Nephron progenitor cell (in vitro differentiated cells): Measurements from ENCODE around the gene BCKDHA.
"Not testable (repeated sequence)": the region's sequence is repeated elsewhere in the genome, so short reads cannot be mapped to it uniquely, and the experiment has no call there.

Source experiments
- DNase-seq: peaks from one replicate; pipeline ENCODE4 v3.0.0; 2021
- H3K27ac Mint-ChIP-seq: 2 replicates; pipeline ENCODE4 v1.8.0; 2021; ENCODE audit warnings: mild to moderate bottlenecking, moderate library complexity, mixed read lengths
- H3K27me3 Mint-ChIP-seq: 2 replicates; pipeline ENCODE4 v1.8.0; 2021; ENCODE audit warnings: mild to moderate bottlenecking, low read depth, mixed read lengths; ENCODE audit not compliant: poor library complexity
- H3K36me3 Mint-ChIP-seq: 2 replicates; pipeline ENCODE4 v1.8.0; 2021; ENCODE audit warnings: low read depth, mixed read lengths
- H3K4me1 Mint-ChIP-seq: 2 replicates; pipeline ENCODE4 v1.8.0; 2021; ENCODE audit warnings: mixed read lengths
- H3K4me3 Mint-ChIP-seq: 2 replicates; pipeline ENCODE4 v1.8.0; 2021; ENCODE audit warnings: mild to moderate bottlenecking, moderate library complexity, mixed read lengths
- H3K9me3 Mint-ChIP-seq: 2 replicates; pipeline ENCODE4 v1.8.0; 2021; ENCODE audit warnings: mild to moderate bottlenecking, moderate library complexity, mixed read lengths
- TF ChIP-seq, protein P1 (sequence below): fragments of 200-600 bp; sonication (generic); IDR thresholded peaks from 2 replicates; pipeline ENCODE4 v1.5.0; 2021; ENCODE audit warnings: antibody characterized with exemption

Gene BCKDHA

GRCh38 chr19:41457241-41457640, 59.6 kb downstream of the BCKDHA start:
- Mint-ChIP-seq H3K36me3 (no peaks in the 10 kb centered on the region), H3K4me3 (no peak overlapping the region), H3K27me3 (peaks cover 27% of the 10 kb centered on the region), H3K27ac (no peak overlapping the region), H3K4me1 (no peaks in the 10 kb centered on the region), H3K9me3 (peaks cover 41% of the 10 kb centered on the region)
- TF ChIP-seq, protein P1, sequence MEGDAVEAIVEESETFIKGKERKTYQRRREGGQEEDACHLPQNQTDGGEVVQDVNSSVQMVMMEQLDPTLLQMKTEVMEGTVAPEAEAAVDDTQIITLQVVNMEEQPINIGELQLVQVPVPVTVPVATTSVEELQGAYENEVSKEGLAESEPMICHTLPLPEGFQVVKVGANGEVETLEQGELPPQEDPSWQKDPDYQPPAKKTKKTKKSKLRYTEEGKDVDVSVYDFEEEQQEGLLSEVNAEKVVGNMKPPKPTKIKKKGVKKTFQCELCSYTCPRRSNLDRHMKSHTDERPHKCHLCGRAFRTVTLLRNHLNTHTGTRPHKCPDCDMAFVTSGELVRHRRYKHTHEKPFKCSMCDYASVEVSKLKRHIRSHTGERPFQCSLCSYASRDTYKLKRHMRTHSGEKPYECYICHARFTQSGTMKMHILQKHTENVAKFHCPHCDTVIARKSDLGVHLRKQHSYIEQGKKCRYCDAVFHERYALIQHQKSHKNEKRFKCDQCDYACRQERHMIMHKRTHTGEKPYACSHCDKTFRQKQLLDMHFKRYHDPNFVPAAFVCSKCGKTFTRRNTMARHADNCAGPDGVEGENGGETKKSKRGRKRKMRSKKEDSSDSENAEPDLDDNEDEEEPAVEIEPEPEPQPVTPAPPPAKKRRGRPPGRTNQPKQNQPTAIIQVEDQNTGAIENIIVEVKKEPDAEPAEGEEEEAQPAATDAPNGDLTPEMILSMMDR, result no peak
- no peak for DNase-seq

DNA sequence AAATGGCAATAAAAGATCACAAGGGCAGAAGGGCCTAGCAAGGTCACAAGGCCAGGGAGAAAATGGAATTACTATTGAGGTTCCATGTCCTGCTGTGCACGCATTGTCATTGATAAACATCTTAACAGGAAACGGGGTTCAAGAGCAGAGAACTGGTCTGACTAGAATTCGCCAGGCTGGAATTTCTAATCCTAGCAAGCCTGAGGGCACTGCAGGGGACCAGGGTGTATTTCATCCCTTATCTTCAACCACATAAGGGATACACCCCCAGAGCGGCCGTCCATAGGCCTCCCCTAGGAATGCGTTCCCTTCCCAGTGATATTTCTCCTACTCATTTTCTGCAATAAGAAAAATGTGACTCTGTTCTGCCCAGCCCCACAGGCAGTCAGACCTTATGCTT, 64.9 kb downstream of the BCKDHA start:
- Mint-ChIP-seq H3K4me3 (no peak overlapping the region), H3K27ac (no peak overlapping the region), H3K4me1 (no peaks in the 10 kb centered on the region), H3K27me3 (peaks cover 13% of the 10 kb centered on the region), H3K36me3 (no peaks in the 10 kb centered on the region), H3K9me3 (peaks cover 48% of the 10 kb centered on the region)
- DNase-seq, result no peak
- TF ChIP-seq, protein P1, result no peak

DNA sequence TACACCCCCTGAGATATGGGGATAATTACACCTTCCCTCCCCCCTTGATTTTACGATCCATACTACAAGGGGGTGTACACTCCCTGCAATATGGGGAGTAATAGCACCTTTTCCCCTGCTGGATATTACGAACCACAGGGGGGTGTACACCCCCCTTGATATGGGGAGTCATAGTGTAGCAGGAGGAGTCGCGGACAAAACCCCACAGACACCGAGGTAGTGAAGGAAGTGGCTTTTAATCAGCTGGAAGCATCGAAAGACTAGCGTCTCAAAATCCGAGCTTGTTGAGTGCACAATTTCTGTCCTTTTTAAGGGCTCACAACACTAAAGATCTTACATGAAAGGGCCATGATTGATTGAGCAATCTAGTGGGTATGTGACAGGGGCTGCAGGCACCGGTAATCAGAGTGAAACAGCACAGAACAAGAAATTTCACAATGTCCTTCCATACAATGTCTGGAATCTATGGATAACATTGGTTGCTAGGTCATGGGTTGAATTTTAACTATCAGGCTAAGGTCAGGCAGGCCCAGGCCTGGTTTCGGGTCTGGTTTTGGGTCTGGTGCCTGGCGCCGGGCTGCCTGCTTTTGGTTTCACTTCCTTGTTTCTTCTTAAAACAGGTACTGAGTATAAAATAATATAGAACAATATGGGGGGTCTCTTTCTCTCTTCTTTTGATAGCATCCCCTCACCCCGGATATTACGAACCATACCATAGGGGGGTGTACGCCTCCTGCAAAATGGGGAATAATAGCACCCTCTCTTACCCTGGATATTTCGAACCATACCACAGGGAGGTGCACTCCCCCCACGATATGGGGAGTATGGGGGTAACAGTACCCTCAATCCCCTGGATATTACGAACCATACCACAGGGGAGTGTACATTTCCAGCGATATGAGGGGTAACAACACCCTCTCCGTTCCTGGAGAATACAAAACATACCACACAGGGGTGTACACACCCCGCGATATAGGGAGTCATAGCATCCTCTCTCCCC, 65.9 kb downstream of the BCKDHA start:
- Mint-ChIP-seq H3K9me3 (peaks cover 47% of the 10 kb centered on the region), H3K27me3 (peaks cover 13% of the 10 kb centered on the region)
- H3K36me3 Mint-ChIP-seq, H3K4me1 Mint-ChIP-seq, H3K27ac Mint-ChIP-seq, H3K4me3 Mint-ChIP-seq, DNase-seq: not testable (repeated sequence)
